Measurements from ENCODE around the gene TIMELESS. TPM values are rescaled to one million over a fixed set of nuclear protein-coding genes. Genes with fewer than 3 reads are reported as not detected.

The TIMELESS gene
- total RNA-seq, 1 donor from 2014 or later = 8.6 TPM

Other genes starting within 250 kb of the TIMELESS start
- 13.2 TPM for gene RNF41, start 227.5 kb downstream of the TIMELESS start, total RNA-seq
- 16.0 TPM for gene NABP2, start 225.1 kb downstream of the TIMELESS start, total RNA-seq
- 227 TPM for gene SLC39A5, start 219.4 kb downstream of the TIMELESS start, total RNA-seq
- 12.9 TPM for gene ANKRD52, start 191.0 kb downstream of the TIMELESS start, total RNA-seq
- gene COQ10A, start 182.5 kb downstream of the TIMELESS start, total RNA-seq = 24.8 TPM
- 67.4 TPM for gene CS, start 149.1 kb downstream of the TIMELESS start, total RNA-seq
- 93.3 TPM for gene CNPY2, start 133.4 kb downstream of the TIMELESS start, total RNA-seq
- gene PAN2, start 115.4 kb downstream of the TIMELESS start, total RNA-seq = 86.0 TPM
- gene IL23A, start 110.5 kb downstream of the TIMELESS start, total RNA-seq = 0.43 TPM
- gene STAT2, start 89.3 kb downstream of the TIMELESS start, total RNA-seq = 95.5 TPM
- 188 TPM for gene APOF, start 86.6 kb downstream of the TIMELESS start, total RNA-seq
- gene MIP, start 5.2 kb upstream of the TIMELESS start, total RNA-seq = 0.60 TPM
- 9.4 TPM for gene SPRYD4, start 19.2 kb upstream of the TIMELESS start, total RNA-seq
- gene GLS2, start 38.7 kb upstream of the TIMELESS start, total RNA-seq = 251 TPM
- gene RBMS2, start 72.4 kb upstream of the TIMELESS start, total RNA-seq = 6.6 TPM
- 32.2 TPM for gene BAZ2A, start 180.9 kb upstream of the TIMELESS start, total RNA-seq
- gene ATP5F1B, start 196.6 kb upstream of the TIMELESS start, total RNA-seq = 344 TPM
- 72.1 TPM for gene PTGES3, start 238.9 kb upstream of the TIMELESS start, total RNA-seq

Measured in left lobe of liver (tissue), 1 donor.